ENCODE measurements around the gene MEGF10.

DNA sequence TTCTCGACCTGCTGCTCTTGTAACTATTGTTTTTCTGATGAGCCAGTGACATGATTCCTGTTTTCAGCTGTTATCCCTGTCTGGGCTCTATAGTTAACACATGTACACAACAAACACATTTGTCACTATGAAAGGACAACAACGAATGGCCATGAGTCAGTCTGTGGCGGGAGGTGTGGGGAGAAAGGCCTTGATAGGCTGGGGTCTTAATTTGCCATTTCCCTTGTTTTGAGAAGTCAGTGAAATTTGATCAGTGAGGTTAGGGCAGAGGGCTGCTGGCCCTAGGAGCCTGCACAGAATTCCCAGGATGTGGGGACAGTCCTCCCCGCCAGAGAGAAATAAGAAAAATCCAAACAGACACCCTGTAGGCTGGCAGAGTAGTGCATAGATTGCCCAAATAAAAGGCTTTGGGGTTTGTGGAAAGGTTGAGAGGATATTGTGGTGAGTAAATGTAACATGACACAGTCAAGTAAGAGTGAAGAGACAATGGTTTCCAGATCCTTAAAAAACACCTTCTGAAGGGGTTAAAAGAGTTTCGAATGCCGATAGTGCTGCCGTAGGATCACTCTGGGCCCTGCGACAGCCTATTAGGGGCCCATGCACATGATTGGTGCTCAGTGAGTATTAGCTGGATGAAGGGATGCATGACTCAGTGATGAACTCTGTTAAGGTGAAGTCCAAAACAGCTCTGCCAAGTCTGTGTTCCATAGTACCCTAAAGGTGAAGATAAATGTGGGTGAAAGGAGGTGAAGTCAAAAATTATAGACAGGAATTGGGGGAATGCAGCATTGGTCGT lies 115.9 kb downstream of the MEGF10 start:
- TF ChIP-seq EZH2 (IDR thresholded peaks at IDR 0.05; ENCODE audit: insufficient read depth, poor library complexity, severe bottlenecking) (no peak), EZH2phosphoT487 (IDR thresholded peaks at IDR 0.05; ENCODE audit: insufficient read depth, low read depth) (no peak)

Measured in GM23248 (cell line).